T-helper 1 cell treated with Interleukin-12 subunit alpha and Interleukin-12 subunit beta and Interleukin-4 antibody, amounts not matched to agents 30 μg/mL and 1 μg/mL, for 36 hours (primary cell): Measurements from ENCODE around the gene OCLN.
"Not testable (repeated sequence)": the region's sequence is repeated elsewhere in the genome, so short reads cannot be mapped to it uniquely, and the experiment has no call there.

Experiments used
- H3K27ac Mint-ChIP-seq: one replicate; pipeline ENCODE4 v1.8.0; 2021; ENCODE audit warnings: mild to moderate bottlenecking, mixed read lengths
- H3K27me3 Mint-ChIP-seq: one replicate; pipeline ENCODE4 v1.8.0; 2021; ENCODE audit warnings: low read depth, mixed read lengths
- H3K36me3 Mint-ChIP-seq: one replicate; pipeline ENCODE4 v1.8.0; 2021; ENCODE audit warnings: low read depth, mixed read lengths
- H3K4me1 Mint-ChIP-seq: one replicate; pipeline ENCODE4 v1.8.0; 2021; ENCODE audit warnings: low read depth, mixed read lengths
- H3K4me3 Mint-ChIP-seq: one replicate; pipeline ENCODE4 v1.8.0; 2021; ENCODE audit warnings: mild to moderate bottlenecking, moderate library complexity, mixed read lengths
- H3K9me3 Mint-ChIP-seq: one replicate; pipeline ENCODE4 v1.8.0; 2021; ENCODE audit warnings: mixed read lengths

OCLN gene

DNA sequence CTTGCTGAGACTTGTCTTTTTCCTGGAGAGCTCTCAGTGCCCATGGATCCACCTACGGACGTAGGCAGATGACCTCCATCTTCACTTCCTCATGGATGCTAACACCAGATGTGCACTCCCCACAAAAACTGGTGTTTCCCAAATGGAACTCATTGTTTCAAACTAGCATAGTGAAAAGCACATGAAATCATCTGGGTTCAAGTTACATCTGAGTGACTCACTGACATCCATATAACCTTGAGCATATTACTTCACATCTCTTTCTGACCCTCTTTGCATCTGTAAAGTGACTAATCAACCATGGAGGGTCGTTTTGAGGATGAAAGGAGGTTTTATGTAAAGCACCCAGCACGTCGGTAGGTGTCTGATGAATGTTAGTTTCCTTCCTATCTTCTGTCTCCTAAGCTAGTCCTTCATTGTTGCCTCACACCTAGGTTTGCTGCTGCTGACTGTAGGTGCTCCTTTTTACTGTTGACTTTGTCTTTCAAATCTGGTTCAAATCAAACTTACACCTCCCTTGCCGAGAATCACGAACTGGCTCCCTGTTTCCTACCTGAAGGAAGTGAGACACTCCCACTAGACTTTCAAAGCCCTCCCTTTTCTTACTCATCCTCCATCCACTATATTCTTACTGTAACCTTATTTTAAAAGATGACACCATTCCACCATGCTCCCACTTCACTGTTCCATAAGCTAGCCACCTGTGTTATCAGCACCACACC is 10.3 kb downstream of the OCLN start:
- Mint-ChIP-seq H3K4me3 (no peak overlapping the region), H3K27me3 (peaks cover 6% of the 10 kb centered on the region), H3K27ac (no peak overlapping the region), H3K9me3 (no peaks in the 10 kb centered on the region), H3K36me3 (no peaks in the 10 kb centered on the region), H3K4me1 (no peaks in the 10 kb centered on the region)

DNA sequence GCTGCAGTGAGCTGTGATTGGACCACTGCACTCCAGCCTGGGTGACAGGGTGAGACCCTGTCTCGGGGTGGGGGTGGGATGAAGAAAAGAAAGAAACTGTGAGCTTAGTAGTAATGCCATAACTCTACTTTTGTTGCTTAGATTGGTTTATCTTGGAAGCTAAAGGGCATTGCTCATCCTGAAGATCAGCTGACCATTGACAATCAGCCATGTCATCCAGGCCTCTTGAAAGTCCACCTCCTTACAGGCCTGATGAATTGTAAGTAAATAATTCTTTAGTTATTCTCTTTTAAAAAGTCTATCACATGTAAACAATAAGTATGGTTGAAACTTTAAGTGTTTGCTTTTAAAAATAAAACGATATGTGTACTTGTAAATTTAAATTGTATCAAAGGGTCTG is 11.4 kb downstream of the OCLN start:
- no peak overlapping the region for H3K4me3 Mint-ChIP-seq

DNA sequence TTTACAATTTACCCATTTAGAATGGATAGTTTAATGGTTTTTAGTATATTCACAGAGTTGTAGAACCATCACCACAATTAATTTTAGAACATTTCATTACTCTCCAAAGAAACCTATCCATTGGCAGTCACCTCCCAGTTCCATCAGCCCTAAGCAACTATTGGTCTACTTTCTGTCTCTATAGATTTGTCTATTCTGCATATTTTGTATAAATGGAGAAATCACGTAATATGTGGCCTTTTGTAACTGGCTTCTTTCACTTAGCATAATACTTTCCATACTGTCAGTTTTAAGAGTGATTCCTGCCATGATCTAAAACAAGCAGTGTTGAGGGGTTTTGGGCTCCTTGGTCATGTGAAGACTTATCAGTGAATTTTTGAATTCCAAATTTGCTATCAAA is 12.7 kb downstream of the OCLN start:
- Mint-ChIP-seq H3K36me3 (no peaks in the 10 kb centered on the region), H3K4me3 (no peak overlapping the region), H3K27me3 (peaks cover 6% of the 10 kb centered on the region), H3K4me1 (no peaks in the 10 kb centered on the region), H3K9me3 (no peaks in the 10 kb centered on the region), H3K27ac (no peak overlapping the region)

More for the DNA sequence above, 11.4 kb downstream of the OCLN start:
- Mint-ChIP-seq H3K4me1 (no peaks in the 10 kb centered on the region), H3K9me3 (no peaks in the 10 kb centered on the region), H3K27me3 (peaks cover 6% of the 10 kb centered on the region), H3K36me3 (no peaks in the 10 kb centered on the region), H3K27ac (no peak overlapping the region)

DNA sequence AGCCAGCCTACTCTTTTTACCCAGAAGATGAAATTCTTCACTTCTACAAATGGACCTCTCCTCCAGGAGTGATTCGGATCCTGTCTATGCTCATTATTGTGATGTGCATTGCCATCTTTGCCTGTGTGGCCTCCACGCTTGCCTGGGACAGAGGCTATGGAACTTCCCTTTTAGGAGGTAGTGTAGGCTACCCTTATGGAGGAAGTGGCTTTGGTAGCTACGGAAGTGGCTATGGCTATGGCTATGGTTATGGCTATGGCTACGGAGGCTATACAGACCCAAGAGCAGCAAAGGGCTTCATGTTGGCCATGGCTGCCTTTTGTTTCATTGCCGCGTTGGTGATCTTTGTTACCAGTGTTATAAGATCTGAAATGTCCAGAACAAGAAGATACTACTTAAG is 16.6 kb downstream of the OCLN start:
- Mint-ChIP-seq H3K4me1 (no peaks in the 10 kb centered on the region), H3K27ac (no peak overlapping the region), H3K36me3 (no peaks in the 10 kb centered on the region), H3K9me3 (no peaks in the 10 kb centered on the region), H3K4me3 (no peak overlapping the region), H3K27me3 (no peaks in the 10 kb centered on the region)

DNA sequence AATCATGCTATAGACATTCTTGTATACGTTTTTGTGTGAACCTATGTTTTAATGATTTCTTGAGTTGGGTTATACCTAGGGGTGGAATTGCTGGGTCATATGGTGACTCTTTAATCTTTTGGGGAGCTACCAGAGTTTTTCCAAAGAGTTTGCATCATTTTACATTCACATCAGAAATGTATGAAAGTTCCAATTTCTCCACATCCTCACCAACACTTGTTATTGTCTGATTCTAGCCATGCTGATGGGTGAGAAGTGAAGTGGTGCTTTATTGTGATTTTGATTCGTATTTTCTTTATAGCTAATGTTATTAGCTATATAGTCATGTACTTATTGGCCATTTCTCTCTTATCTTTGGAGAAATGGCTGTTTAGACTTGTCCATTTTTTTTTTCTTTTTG is 18.1 kb downstream of the OCLN start:
- Mint-ChIP-seq H3K27me3 (no peaks in the 10 kb centered on the region), H3K36me3 (no peaks in the 10 kb centered on the region), H3K4me3 (no peak overlapping the region), H3K9me3 (no peaks in the 10 kb centered on the region), H3K4me1 (no peaks in the 10 kb centered on the region), H3K27ac (no peak overlapping the region)

DNA sequence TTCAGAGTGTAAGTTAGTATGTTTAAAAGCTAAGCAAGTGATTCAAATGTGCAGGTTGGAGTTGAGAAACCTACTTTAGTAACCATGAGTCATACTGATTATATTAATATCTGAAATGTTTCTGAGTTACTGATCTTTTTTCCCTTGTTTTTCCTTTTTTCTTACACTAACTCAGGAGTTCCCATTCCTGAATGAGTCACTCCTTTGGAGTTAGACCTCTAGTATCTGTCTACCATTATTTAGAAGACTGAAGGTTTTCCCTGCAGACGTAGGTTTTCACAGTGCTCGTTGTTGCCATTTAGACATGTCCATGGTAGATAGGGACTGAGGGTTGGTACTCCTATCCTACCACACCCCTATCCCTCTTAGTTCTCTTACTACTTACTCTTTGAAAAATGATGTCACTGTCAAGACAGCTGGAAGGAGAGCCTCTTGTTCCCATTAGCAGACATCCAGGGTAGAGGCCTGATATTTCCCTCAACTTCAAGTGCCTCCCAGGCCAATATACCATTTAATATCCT is 20.2 kb downstream of the OCLN start:
- Mint-ChIP-seq H3K36me3 (no peaks in the 10 kb centered on the region), H3K27ac (no peak overlapping the region), H3K4me3 (no peak overlapping the region), H3K27me3 (no peaks in the 10 kb centered on the region), H3K4me1 (no peaks in the 10 kb centered on the region), H3K9me3 (no peaks in the 10 kb centered on the region)

DNA sequence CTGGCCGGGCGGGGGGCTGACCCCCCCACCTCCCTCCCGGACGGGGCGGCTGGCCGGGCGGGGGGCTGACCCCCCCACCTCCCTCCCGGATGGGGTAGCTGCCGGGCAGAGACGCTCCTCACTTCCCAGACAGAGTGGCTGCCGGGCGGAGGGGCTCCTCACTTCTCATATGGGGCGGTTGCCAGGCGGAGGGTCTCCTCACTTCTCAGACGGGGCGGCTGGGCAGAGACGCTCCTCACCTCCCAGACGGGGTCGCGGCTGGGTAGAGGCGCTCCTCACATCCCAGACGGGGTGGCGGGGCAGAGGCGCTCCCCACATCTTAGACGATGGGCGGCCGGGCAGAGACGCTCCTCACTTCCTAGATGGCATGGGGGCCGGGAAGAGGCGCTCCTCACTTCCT is 23.0 kb downstream of the OCLN start:
- not testable (repeated sequence) for H3K27me3 Mint-ChIP-seq, H3K4me3 Mint-ChIP-seq, H3K27ac Mint-ChIP-seq, H3K9me3 Mint-ChIP-seq, H3K36me3 Mint-ChIP-seq, H3K4me1 Mint-ChIP-seq

DNA sequence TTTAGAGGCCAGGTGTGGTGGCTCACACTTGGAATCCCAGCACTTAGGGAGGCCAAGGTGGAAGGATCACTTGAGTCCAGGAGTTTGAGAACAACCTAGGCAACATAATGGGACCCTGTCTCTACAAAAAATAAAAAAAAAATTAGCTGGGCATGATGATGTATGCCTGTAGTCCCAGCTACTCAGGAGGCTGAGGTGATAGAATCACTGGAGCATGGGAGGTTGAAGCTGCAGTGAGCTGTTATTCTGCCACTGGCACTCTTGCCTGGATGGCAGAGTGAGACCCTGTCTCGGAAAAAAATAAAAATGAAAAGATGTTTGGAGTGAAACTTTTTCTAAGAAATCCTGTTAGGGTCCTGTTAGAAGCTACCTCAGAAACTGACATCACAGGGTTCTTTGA is 24.2 kb downstream of the OCLN start:
- H3K4me1 Mint-ChIP-seq: no peaks in the 10 kb centered on the region
- peaks cover 3% of the 10 kb centered on the region for H3K27me3 Mint-ChIP-seq
- H3K27ac Mint-ChIP-seq: no peak overlapping the region
- no peak overlapping the region for H3K4me3 Mint-ChIP-seq
- no peaks in the 10 kb centered on the region for H3K36me3 Mint-ChIP-seq
- no peaks in the 10 kb centered on the region for H3K9me3 Mint-ChIP-seq

DNA sequence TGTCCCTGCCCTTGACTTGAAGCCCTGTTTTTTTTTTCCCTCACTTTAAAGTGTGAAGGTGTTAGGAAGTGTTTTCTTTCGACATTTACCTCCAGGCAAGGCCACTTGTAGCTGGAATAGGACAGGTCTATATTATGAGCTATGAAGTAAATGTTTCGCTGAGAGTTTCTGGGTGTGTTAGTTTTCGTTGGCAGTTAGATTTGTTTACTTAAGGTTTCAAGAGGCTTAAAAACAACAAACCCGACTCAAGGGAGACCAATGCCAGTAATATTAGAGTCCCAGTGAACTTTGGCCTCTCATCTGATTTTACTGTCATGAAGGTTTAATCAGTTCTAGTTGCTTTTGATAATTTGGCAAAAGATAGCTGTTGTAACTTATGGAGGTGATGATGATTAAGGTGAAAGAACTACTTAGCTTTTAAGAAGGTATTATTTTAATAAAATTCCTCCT is 25.2 kb downstream of the OCLN start:
- no peaks in the 10 kb centered on the region for H3K4me1 Mint-ChIP-seq
- no peaks in the 10 kb centered on the region for H3K36me3 Mint-ChIP-seq
- H3K27ac Mint-ChIP-seq: no peak overlapping the region
- no peaks in the 10 kb centered on the region for H3K9me3 Mint-ChIP-seq
- H3K4me3 Mint-ChIP-seq: no peak overlapping the region
- H3K27me3 Mint-ChIP-seq: peaks cover 7% of the 10 kb centered on the region

DNA sequence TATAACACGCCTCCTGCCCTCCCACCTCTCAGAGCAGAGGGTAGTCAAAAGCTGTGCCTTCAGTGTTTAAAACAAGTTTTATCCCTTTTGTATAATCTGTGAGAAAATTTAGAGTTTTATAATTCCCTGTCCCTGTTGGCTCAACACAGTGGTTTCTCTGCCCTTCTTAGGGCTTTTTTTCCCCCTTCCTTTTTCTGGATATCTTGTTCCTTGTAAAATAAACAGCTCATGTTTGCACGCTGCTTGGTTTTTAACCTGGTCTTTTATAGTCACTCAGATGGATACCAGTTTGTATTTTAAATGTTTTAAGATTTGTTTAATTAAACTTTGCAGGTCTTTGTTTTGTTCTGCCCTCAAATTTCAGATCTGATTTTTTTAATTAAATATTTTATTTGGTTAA is 26.7 kb downstream of the OCLN start:
- no peaks in the 10 kb centered on the region for H3K36me3 Mint-ChIP-seq
- H3K27me3 Mint-ChIP-seq: peaks cover 7% of the 10 kb centered on the region
- H3K4me3 Mint-ChIP-seq: no peak overlapping the region
- H3K27ac Mint-ChIP-seq: no peak overlapping the region
- H3K9me3 Mint-ChIP-seq: no peaks in the 10 kb centered on the region
- no peaks in the 10 kb centered on the region for H3K4me1 Mint-ChIP-seq

DNA sequence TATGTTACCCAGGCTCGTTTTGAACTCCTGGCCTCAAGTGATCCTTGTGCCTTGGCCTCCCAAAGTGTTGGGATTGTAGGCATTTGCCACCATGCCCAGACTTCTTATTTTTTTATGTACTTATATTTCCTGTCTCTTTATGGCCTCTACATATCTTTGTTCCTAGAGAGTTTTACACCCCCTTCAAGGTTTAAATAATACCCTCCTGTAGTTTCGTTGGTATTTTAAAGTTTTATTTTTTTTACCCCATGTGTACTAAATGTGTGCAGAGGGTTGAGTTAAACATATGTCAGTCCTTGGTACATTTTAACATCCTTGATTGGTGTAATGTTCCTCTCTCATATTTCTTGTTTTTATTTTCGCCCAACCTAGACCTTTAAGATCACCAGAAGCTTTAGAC is 29.4 kb downstream of the OCLN start:
- Mint-ChIP-seq H3K27me3 (peaks cover 7% of the 10 kb centered on the region), H3K4me1 (no peaks in the 10 kb centered on the region), H3K27ac (no peak overlapping the region), H3K4me3 (no peak overlapping the region), H3K36me3 (no peaks in the 10 kb centered on the region), H3K9me3 (no peaks in the 10 kb centered on the region)

DNA sequence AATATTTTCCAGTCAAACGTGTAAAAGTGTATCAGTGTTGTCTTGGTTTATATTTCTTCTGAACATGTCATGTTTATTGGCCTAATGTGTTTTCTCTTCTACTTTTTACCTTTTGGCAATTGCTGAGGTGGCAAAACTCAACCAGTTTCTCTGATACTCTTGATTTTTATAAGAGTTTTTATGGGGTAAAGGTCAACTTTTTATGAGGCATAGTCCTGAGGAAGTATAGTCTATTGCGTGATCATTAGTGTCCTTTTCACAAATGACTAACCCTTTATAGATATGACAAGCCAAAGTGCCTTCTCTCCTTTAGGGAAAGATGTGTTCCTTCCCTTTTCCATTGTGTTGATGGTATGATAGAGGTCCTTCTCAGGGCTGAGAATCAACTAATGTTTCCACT is 32.9 kb downstream of the OCLN start:
- Mint-ChIP-seq H3K4me3 (no peak overlapping the region), H3K4me1 (no peaks in the 10 kb centered on the region), H3K36me3 (no peaks in the 10 kb centered on the region), H3K27ac (no peak overlapping the region), H3K9me3 (no peaks in the 10 kb centered on the region), H3K27me3 (peaks cover 20% of the 10 kb centered on the region)

DNA sequence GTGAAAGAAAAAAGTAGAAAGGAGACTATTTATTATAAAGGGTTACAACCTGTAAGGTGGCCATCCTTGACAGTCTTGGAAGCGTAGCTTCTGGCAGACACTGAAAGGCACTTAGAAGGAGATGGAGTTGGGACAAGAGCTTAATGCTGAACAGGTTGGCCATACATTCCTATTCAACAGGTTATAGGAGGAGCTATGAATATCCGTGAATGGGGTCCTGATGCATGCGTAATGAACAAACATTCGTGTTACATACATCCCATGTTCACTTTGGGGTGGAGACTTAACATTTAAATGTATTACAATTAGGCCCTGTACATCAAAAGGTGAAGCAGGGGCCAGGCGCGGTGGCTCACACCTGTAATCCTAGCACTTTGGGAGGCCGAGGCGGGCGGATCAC is 34.1 kb downstream of the OCLN start:
- H3K4me1 Mint-ChIP-seq: no peaks in the 10 kb centered on the region
- H3K27me3 Mint-ChIP-seq: peaks cover 27% of the 10 kb centered on the region
- no peak overlapping the region for H3K4me3 Mint-ChIP-seq
- H3K36me3 Mint-ChIP-seq: no peaks in the 10 kb centered on the region
- H3K27ac Mint-ChIP-seq: no peak overlapping the region
- H3K9me3 Mint-ChIP-seq: no peaks in the 10 kb centered on the region

DNA sequence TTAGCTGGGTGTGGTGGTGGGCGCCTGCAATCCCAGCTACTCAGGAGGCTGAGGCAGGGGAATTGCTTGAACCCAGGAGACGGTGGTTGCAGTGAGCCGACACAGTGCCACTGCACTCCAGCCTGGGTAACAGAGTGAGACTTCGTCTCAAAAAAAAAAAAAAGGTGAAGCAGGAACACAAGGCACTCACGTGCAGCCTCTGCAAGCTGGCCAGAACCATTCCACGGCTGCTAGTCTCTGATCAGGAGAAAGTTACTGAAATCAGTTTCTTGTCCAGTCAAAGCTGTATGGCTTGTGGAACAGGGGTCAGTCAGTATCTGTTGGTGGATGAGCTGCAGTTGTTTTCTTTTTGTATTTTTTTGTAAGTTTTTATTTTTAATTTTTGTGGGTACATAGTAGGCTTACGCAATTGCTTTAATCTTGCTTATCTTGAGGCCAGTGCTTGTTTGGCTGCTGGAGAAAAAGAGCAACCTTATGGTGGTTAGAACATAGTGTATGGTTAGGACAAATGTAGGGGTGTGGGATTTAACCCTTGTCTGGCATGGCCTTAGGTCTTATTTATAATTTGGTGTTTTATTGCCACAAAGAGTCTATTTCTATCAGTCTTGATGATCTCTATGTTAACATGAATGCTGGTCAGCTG is 34.7 kb downstream of the OCLN start:
- H3K9me3 Mint-ChIP-seq: no peaks in the 10 kb centered on the region
- no peak overlapping the region for H3K4me3 Mint-ChIP-seq
- H3K36me3 Mint-ChIP-seq: no peaks in the 10 kb centered on the region
- H3K27me3 Mint-ChIP-seq: peaks cover 22% of the 10 kb centered on the region
- no peak overlapping the region for H3K27ac Mint-ChIP-seq
- no peaks in the 10 kb centered on the region for H3K4me1 Mint-ChIP-seq

DNA sequence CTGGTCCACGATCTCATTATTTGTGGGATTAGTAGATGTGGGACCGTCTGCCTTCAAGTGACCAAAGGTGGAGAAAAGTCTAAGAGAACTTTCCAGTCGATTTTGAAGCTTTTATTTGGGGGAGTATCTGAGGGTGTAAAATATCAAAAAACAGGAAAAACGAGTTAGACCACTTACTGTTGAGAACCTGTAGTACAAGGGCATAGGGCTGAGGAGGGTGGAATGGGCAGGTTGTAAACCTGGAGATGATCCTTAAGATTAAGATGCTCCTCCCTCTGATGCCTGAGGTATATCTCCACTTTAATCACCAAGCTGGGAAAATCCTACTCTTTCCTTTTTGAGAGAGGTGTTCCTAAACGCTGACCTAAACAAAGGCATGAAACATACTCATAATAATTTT is 35.4 kb downstream of the OCLN start:
- H3K9me3 Mint-ChIP-seq: no peaks in the 10 kb centered on the region
- H3K4me1 Mint-ChIP-seq: no peaks in the 10 kb centered on the region
- no peaks in the 10 kb centered on the region for H3K36me3 Mint-ChIP-seq
- H3K27me3 Mint-ChIP-seq: peaks cover 22% of the 10 kb centered on the region
- H3K27ac Mint-ChIP-seq: no peak overlapping the region
- H3K4me3 Mint-ChIP-seq: no peak overlapping the region
